GM19035 (cell line): Measurements from ENCODE around the gene FRMD6.
"Not testable (repeated sequence)": the region's sequence is repeated elsewhere in the genome, so short reads cannot be mapped to it uniquely, and the experiment has no call there.

ENCODE experiments used
- ATAC-seq: cut with Tn5 transposase; IDR thresholded peaks from one replicate; pipeline ENCODE4 v1.9.1; 2021; ENCODE audit not compliant: unreplicated experiment

Gene FRMD6

GRCh38 chr14:51717766-51718165, 66.1 kb downstream of the FRMD6 start:
- no peak for ATAC-seq

- no peak for ATAC-seq
Measured at GRCh38 chr14:51719955-51720354, 68.2 kb downstream of the FRMD6 start.

- ATAC-seq = no peak
Measured at GRCh38 chr14:51723990-51724389, 72.3 kb downstream of the FRMD6 start.

- ATAC-seq = no peak
Measured at GRCh38 chr14:51724650-51725049, 72.9 kb downstream of the FRMD6 start.

GRCh38 chr14:51725061-51725460, 73.4 kb downstream of the FRMD6 start:
- no peak for ATAC-seq

- ATAC-seq = no peak
Measured at GRCh38 chr14:51726166-51726899, 74.6 kb downstream of the FRMD6 start.

- ATAC-seq = no peak
Measured at GRCh38 chr14:51727526-51727925, 75.8 kb downstream of the FRMD6 start.

GRCh38 chr14:51730098-51730497, 78.4 kb downstream of the FRMD6 start:
- no peak for ATAC-seq

- no peak for ATAC-seq
Measured at GRCh38 chr14:51730684-51731083, 79.0 kb downstream of the FRMD6 start.

- no peak for ATAC-seq
Measured at GRCh38 chr14:51732494-51733112, 80.9 kb downstream of the FRMD6 start.

GRCh38 chr14:51733147-51733546, 81.4 kb downstream of the FRMD6 start:
- ATAC-seq = no peak

GRCh38 chr14:51735851-51736250, 84.1 kb downstream of the FRMD6 start:
- no peak for ATAC-seq

- ATAC-seq = peak; percentile 63
Measured at GRCh38 chr14:51738754-51739153, 87.0 kb downstream of the FRMD6 start.

GRCh38 chr14:51743588-51744000, 91.9 kb downstream of the FRMD6 start:
- no peak for ATAC-seq

- ATAC-seq = no peak
Measured at GRCh38 chr14:51744372-51745130, 92.8 kb downstream of the FRMD6 start.

GRCh38 chr14:51746823-51747222, 95.1 kb downstream of the FRMD6 start:
- not testable (repeated sequence) for ATAC-seq

GRCh38 chr14:51750542-51750941, 98.8 kb downstream of the FRMD6 start:
- ATAC-seq = no peak

- not testable (repeated sequence) for ATAC-seq
Measured at GRCh38 chr14:51751611-51752345, 100.1 kb downstream of the FRMD6 start.

- ATAC-seq = not testable (repeated sequence)
Measured at GRCh38 chr14:51757756-51758155, 106.0 kb downstream of the FRMD6 start.

- ATAC-seq = no peak
Measured at GRCh38 chr14:51759950-51760349, 108.2 kb downstream of the FRMD6 start.

- ATAC-seq = not testable (repeated sequence)
Measured at GRCh38 chr14:51765726-51766125, 114.0 kb downstream of the FRMD6 start.
